GM18951 (cell line): ENCODE results near the gene F2RL3.

Experiments
- POLR2A ChIP-seq: IDR thresholded peaks from 4 replicates; pipeline ENCODE4 v1.6.1; 2011; ENCODE audit warnings: mild to moderate bottlenecking; ENCODE audit not compliant: insufficient read length, insufficient read depth; ENCODE audit errors: extremely low read depth
- in situ Hi-C: fragments of 300-500 bp; cut with MboI; formaldehyde crosslinking; loops from one replicate; pipeline ENCODE4 v1.12.0; 2022; ENCODE audit warnings: low sequenced_read_pairs, mixed read lengths, inconsistent platforms; ENCODE audit not compliant: unreplicated experiment

F2RL3 gene

GRCh38 chr19:16911046-16911445, 22.2 kb downstream of the F2RL3 start:
- no peak for TF ChIP-seq POLR2A
- in situ Hi-C loops: no loop called here

GRCh38 chr19:16912780-16913179, 24.0 kb downstream of the F2RL3 start:
- in situ Hi-C loops: no loop called here

DNA sequence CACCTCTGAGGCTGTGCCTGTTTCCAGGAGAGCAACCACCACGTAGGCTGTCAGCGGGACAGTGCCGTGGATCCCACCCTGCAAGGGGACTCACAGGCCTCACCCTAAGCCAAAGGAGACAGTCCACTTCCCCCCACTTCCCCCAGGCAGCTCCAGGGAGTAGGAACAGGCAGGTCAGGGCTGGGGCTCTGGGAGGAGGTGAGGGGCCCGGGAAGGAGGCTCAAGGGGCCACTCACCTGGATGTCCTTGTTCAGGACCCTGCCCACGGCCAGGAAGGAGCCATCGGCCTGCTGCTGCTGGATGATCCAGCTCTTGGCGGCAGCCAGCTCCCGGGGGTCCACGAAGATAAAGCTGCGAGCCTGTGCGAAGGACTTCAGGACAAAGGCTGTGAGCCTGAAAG, 25.6 kb downstream of the F2RL3 start:
- TF ChIP-seq POLR2A: no peak

More at GRCh38 chr19:16912780-16913179, 24.0 kb downstream of the F2RL3 start:
- TF ChIP-seq POLR2A: no peak

DNA sequence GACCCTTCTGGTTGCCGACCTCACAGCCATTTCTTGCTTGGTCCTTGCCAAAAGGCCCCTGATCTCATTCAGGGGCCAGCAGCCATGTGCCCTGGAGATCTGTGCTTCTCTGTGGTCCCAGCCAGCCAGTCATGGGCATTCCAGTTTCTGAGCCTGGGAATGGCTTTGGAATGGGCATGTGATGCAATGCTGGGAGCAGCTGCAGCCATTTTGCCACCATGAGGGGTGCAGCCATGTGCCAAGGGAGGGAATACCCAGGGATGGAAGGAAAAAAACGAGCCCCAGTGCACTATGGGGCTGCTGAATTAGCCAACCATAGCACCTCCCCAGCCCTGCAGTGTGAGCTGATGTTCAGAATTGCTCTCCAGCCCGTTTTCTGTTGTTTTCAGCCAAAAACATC, 26.3 kb downstream of the F2RL3 start:
- in situ Hi-C loops: no loop called here
- TF ChIP-seq POLR2A: no peak

More for the DNA sequence above, 25.6 kb downstream of the F2RL3 start:
- in situ Hi-C loops: no loop called here

DNA sequence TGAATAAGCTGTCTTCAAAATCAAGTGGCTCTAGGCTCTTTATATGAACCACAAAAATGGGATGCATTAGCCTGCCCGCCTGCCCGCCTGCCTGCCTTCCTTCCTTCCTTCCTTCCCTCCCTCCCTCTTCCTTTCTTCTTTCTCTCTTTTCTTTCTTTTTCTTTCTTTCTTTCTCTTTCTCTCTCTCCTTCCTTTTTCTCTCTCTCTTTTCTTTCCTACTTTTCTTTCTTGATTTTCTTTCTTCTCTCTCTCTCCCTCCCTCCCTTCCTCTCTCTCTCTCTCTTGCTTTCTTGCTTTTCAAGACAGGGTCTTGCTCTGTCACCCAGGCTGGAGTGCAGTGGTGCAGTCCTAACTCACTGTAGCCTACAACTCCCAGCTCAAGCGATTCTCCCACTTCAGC, 26.9 kb downstream of the F2RL3 start:
- TF ChIP-seq POLR2A: no peak
- in situ Hi-C loops: no loop called here

GRCh38 chr19:16917401-16917800, 28.6 kb downstream of the F2RL3 start:
- in situ Hi-C loops: no loop called here
- TF ChIP-seq POLR2A: no peak

DNA sequence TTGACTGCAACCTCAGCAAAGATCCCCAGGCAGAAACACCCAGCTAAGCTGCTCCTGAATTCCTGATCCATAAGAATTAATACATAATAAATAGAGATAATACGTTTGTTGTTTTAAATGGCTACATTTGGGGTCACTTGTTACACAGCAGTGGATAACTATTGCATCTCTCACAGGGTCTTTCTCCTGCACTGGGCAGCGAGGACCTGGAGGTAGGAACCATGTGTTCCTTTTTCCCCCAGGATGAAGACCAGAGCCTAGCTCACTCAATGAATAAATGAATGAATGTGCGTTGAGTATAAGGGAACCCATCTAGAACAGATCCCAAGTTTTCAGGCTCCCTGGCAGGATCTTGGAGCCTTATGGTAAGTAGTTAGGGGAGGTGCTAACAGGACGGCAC, 30.7 kb downstream of the F2RL3 start:
- in situ Hi-C loops: no loop called here
- TF ChIP-seq POLR2A: no peak

- in situ Hi-C loops: no loop called here
Observed at GRCh38 chr19:16920816-16921529, 32.2 kb downstream of the F2RL3 start.

DNA sequence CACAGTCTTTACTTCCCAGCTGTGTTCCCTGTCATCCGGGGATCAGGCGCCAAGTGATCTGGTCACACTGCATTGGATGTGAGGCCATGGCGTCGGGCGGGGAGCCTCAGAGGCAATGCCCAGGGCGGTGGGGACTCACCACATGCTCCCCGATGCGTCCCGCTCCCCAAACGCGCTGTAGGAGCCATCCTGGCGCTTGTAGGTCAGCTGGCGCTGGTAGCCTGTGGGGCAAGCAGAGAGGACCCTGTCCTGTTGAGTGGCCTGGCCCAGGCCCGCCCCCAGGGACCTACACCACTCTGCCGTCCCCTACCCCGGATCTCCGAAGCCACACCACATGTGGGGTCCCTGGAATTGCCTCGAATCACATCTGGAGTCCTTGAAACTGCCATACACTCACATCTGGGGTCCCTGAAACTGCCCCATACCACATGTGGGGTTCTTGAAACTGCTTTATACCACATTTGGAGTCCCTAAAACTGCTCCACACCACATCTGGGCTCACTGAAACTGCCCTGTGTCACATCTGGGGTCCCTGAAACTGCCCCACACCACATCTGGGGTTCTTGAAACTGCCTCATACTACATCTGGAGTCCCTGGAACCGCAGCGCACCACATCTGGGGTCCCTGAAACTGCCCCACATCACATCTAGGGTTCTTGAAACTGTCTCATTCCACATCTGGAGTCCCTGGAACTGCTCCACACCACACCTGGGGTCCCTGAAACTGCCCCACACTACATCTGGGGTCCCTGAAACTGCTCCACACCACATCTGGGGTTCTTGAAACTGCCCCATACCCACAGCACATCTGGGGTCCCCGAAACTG, 33.2 kb downstream of the F2RL3 start:
- in situ Hi-C loops: no loop called here
- no peak for TF ChIP-seq POLR2A

More at GRCh38 chr19:16920816-16921529, 32.2 kb downstream of the F2RL3 start:
- no peak for TF ChIP-seq POLR2A

DNA sequence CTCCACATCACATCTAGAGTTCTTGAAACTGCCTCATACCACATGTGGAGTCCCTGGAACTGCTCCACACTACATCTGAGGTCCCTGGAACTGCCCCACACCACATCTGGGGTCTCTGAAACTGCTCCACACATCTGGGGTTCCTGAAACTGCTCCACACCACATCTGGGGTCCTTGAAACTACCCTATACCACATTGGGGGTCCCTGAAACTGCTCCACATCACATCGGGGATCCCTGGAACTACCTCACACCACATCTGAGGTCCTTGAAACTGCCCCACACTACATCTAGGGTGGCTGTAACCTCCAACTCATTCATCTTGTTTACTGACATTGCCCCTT, 33.8 kb downstream of the F2RL3 start:
- no peak for TF ChIP-seq POLR2A
- in situ Hi-C loops: no loop called here

GRCh38 chr19:16922949-16923348, 34.1 kb downstream of the F2RL3 start:
- no peak for TF ChIP-seq POLR2A
- in situ Hi-C loops: no loop called here

DNA sequence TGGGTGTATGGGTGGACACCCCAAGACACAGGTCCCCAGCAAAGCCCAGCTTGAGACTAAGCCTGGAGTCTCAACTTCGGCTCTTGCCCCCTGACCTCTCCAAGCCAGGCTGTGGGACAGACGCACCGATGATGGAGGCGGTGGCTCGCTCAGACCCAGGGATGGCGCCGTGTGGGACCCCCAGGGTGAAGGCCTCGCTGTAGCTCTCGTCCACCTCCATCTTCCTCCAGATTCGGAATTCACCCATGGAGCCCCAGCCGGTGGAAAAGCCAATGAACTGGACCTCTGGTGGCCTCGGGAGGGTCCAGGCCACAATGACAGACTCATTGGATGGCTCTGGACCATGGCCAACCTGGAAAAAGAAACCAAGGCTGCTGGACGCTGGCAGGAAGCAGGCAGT, 39.1 kb downstream of the F2RL3 start:
- in situ Hi-C loops: no loop called here
- no peak for TF ChIP-seq POLR2A

GRCh38 chr19:16928351-16928750, 39.6 kb downstream of the F2RL3 start:
- in situ Hi-C loops: no loop called here
- TF ChIP-seq POLR2A: no peak

- in situ Hi-C loops: no loop called here
Observed at GRCh38 chr19:16928916-16929315, 40.1 kb downstream of the F2RL3 start.

More at GRCh38 chr19:16928916-16929315, 40.1 kb downstream of the F2RL3 start:
- no peak for TF ChIP-seq POLR2A
